CD8-positive, alpha-beta memory T cell (primary cell): Measurements from ENCODE around the gene SLC38A9. TPM values are rescaled to one million over a fixed set of nuclear protein-coding genes. Genes with fewer than 3 reads are reported as not detected.

Experiments used
- CTCF ChIA-PET: fragments of 350-600 bp; sonication (Branson Sonifier 250); formaldehyde crosslinking; loops from one replicate; lab custom pipeline; 2021; ENCODE audit warnings: antibody characterized with exemption; lab: Charles Lee
- POLR2A ChIA-PET: fragments of 350-600 bp; sonication (Branson Sonifier 250); formaldehyde crosslinking; loops from one replicate; lab custom pipeline; 2021; ENCODE audit warnings: antibody characterized with exemption; lab: Charles Lee
- DNase-seq, 5 donors: peaks; one replicate each; pipeline versions ENCODE4 v3.0.0 to v3.0.0-alpha.2; 2020 to 2022; ENCODE audit warnings: mixed read lengths in 1 of 5
- H3K27ac ChIP-seq: one replicate; pipeline ENCODE4 v1.7.0; 2013; ENCODE audit warnings: low read depth, mild to moderate bottlenecking, low read length, moderate library complexity
- H3K27me3 ChIP-seq: 2 replicates; pipeline ENCODE4 v1.7.0; 2013; ENCODE audit warnings: low read length, mild to moderate bottlenecking; ENCODE audit not compliant: insufficient read depth, poor library complexity, severe bottlenecking
- H3K36me3 ChIP-seq: 2 replicates; pipeline ENCODE4 v1.7.0; 2013; ENCODE audit warnings: mild to moderate bottlenecking, low read length, moderate library complexity; ENCODE audit not compliant: insufficient read depth
- H3K4me1 ChIP-seq: 2 replicates; pipeline ENCODE4 v1.7.0; 2013; ENCODE audit warnings: mild to moderate bottlenecking, low read length, moderate library complexity; ENCODE audit not compliant: insufficient read depth
- H3K4me3 ChIP-seq: 2 replicates; pipeline ENCODE4 v1.7.0; 2013; ENCODE audit warnings: mild to moderate bottlenecking, low read length
- H3K9me3 ChIP-seq: 2 replicates; pipeline ENCODE4 v1.7.0; 2013; ENCODE audit warnings: mild to moderate bottlenecking, low read length
- H3K27ac Mint-ChIP-seq, 8 donors: one replicate each; pipeline ENCODE4 v1.8.0; 2020 to 2021; ENCODE audit warnings: mixed read lengths in 8 of 8, mild to moderate bottlenecking in 6 of 8, inconsistent platforms in 3 of 8, moderate library complexity in 3 of 8
- H3K27me3 Mint-ChIP-seq, 2 donors: one replicate each; pipeline ENCODE4 v1.8.0; 2020 to 2021; ENCODE audit warnings: mixed read lengths in 2 of 2, mild to moderate bottlenecking in 1 of 2, moderate library complexity in 1 of 2
- H3K36me3 Mint-ChIP-seq, 3 donors: one replicate each; pipeline ENCODE4 v1.8.0; 2020 to 2021; ENCODE audit warnings: mixed read lengths in 3 of 3, inconsistent platforms in 1 of 3, mild to moderate bottlenecking in 1 of 3
- H3K4me1 Mint-ChIP-seq, 3 donors: one replicate each; pipeline ENCODE4 v1.8.0; 2020 to 2021; ENCODE audit warnings: mixed read lengths in 3 of 3, inconsistent platforms in 1 of 3, mild to moderate bottlenecking in 1 of 3
- H3K4me3 Mint-ChIP-seq, 7 donors: one replicate each; pipeline ENCODE4 v1.8.0; 2020 to 2021; ENCODE audit warnings: mixed read lengths in 7 of 7, mild to moderate bottlenecking in 6 of 7, moderate library complexity in 4 of 7, inconsistent platforms in 2 of 7
- H3K9me3 Mint-ChIP-seq, 5 donors: one replicate each; pipeline ENCODE4 v1.8.0; 2020 to 2022; ENCODE audit warnings: mixed read lengths in 5 of 5, mild to moderate bottlenecking in 3 of 5, moderate library complexity in 2 of 5, inconsistent platforms in 1 of 5
- polyA plus RNA-seq: library from polyadenylated mRNA; unstranded; fragments of 300-500 nt; fragmentation: Illumina TruSeq; gene quantifications from one replicate; pipeline ENCODE4 v1.2.3, GENCODE V29; 2021
- total RNA-seq, 2 experiments: library from RNA; stranded (reverse); gene quantifications; one replicate each; pipeline ENCODE4 v1.2.3, GENCODE V29; 2021

SLC38A9 gene
- total and polyA plus RNA-seq, 3 experiments from 2014 or later, result 13.6 to 23.4 (median 21.3) TPM

DNA sequence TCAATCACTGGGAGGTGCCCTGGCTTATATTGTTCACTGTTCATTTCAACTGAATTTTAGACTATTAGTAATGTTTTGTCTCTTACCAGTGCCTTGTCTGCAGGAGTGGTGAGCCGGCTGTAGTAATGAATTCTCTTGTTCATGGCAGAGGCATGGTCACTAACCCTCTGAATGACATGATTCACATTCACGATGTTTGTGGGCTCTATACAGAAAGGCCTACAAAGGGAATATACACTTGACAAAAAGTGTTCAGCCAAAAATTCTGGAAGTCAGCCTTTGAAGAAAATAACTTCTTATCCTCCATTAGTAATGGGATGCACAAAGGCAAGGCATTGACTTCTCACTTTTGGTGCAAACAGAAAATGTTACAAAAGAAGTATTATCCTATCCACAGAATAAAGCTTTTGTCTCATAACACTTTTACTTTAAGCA, 39.6 kb downstream of the SLC38A9 start:
- no peaks in the 10 kb centered on the region for H3K27me3 Mint-ChIP-seq
- H3K4me3 Mint-ChIP-seq, result no peak overlapping the region
- H3K27ac Mint-ChIP-seq, result no peak overlapping the region
- Histone ChIP-seq H3K4me1 (no peaks in the 10 kb centered on the region), H3K27me3 (no peaks in the 10 kb centered on the region), H3K4me3 (no peak overlapping the region), H3K27ac (no peak overlapping the region), H3K9me3 (no peaks in the 10 kb centered on the region), H3K36me3 (no peaks in the 10 kb centered on the region)
- CTCF ChIA-PET, result no interaction called here
- no peaks in the 10 kb centered on the region for H3K9me3 Mint-ChIP-seq
- H3K4me1 Mint-ChIP-seq, result peaks cover 0 to 8% (median 1%) of the 10 kb centered on the region in 3 donors
- POLR2A ChIA-PET, result no interaction called here
- peaks cover 3 to 26% (median 16%) of the 10 kb centered on the region in 3 donors for H3K36me3 Mint-ChIP-seq
- DNase-seq, result no peak

DNA sequence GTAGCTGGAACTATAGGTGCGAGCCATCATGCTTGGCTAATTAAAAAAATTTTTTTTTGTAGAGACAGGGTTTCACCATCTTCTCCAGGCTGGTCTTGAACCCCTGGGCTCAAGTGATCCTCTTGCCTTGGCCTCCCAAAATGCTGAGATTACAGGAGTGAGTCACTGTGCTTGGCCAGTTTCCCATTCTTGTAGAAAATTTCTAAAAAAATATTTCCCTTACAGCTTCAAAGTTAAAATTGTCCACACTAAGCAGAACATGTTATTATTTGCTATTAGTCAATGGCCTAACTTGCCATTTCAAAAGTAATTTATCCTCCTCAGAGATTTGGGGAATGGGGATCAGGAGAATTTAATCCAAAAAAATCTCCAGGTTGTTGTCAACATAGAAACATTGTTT, 40.1 kb downstream of the SLC38A9 start:
- DNase-seq, result no peak
- Mint-ChIP-seq H3K27ac (no peak overlapping the region), H3K4me3 (no peak overlapping the region), H3K27me3 (no peaks in the 10 kb centered on the region), H3K4me1 (peaks cover 0 to 8% (median 1%) of the 10 kb centered on the region in 3 donors), H3K36me3 (peaks cover 7 to 30% (median 16%) of the 10 kb centered on the region in 3 donors), H3K9me3 (no peaks in the 10 kb centered on the region)
- Histone ChIP-seq H3K27me3 (no peaks in the 10 kb centered on the region), H3K4me1 (no peaks in the 10 kb centered on the region), H3K4me3 (no peak overlapping the region), H3K9me3 (no peaks in the 10 kb centered on the region), H3K27ac (no peak overlapping the region), H3K36me3 (no peaks in the 10 kb centered on the region)
- ChIA-PET POLR2A (no interaction called here), CTCF (no interaction called here)

DNA sequence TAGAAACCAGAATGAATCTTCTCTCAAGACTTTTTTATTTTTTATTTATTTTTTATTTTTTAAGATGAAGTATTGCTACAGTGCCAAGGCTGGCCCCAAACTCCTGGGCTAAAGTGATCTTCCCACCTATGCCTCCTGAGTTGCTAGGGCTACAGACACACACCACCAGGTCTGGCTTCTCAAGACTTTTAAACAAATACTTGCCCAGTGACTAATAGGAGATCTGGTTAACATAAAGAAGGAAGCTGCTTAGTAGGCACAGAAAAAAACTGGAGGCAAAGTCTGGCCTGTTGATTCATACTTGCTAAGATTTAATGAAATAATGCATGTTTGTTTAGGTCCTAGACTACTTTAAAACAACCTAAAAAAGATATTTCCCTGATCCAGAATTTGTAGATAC, 43.8 kb downstream of the SLC38A9 start:
- Mint-ChIP-seq H3K36me3 (peaks cover 7 to 40% (median 14%) of the 10 kb centered on the region in 3 donors), H3K27ac (peak overlapping the region in 1 of 8 donors; percentile 3), H3K9me3 (no peaks in the 10 kb centered on the region), H3K4me3 (no peak overlapping the region), H3K27me3 (no peaks in the 10 kb centered on the region), H3K4me1 (peaks cover 0 to 4% (median 0%) of the 10 kb centered on the region in 3 donors)
- no peak for DNase-seq
- Histone ChIP-seq H3K27ac (no peak overlapping the region), H3K4me3 (no peak overlapping the region), H3K4me1 (no peaks in the 10 kb centered on the region), H3K9me3 (no peaks in the 10 kb centered on the region), H3K27me3 (no peaks in the 10 kb centered on the region), H3K36me3 (no peaks in the 10 kb centered on the region)
- ChIA-PET POLR2A (no interaction called here), CTCF (no interaction called here)

DNA sequence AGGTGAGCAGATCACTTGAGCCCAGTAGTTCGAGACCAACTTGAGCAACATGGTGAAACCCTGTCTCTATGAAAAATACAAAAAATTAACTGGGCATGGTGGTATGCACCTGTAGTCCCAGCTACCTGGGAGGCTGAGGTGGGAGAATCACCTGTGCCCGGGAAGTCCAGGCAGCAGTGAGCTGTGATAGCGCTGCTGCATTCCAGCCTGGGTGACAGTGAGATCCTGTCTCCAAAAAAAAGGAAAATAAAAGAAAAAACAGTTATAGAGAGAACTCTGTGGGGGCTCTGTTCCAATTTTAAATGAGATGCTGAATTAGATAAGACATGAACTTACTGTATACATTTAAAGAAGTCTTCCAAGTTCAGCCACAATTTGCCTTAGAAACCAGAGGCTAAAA, 44.2 kb downstream of the SLC38A9 start:
- Histone ChIP-seq H3K4me1 (no peaks in the 10 kb centered on the region), H3K27ac (no peak overlapping the region), H3K36me3 (no peaks in the 10 kb centered on the region), H3K4me3 (no peak overlapping the region), H3K9me3 (no peaks in the 10 kb centered on the region), H3K27me3 (no peaks in the 10 kb centered on the region)
- no peak for DNase-seq
- Mint-ChIP-seq H3K27ac (no peak overlapping the region), H3K9me3 (no peaks in the 10 kb centered on the region), H3K27me3 (no peaks in the 10 kb centered on the region), H3K4me1 (peaks cover 0 to 4% (median 0%) of the 10 kb centered on the region in 3 donors), H3K4me3 (no peak overlapping the region), H3K36me3 (peaks cover 7 to 39% (median 11%) of the 10 kb centered on the region in 3 donors)
- CTCF ChIA-PET, result no interaction called here
- POLR2A ChIA-PET, result no interaction called here

DNA sequence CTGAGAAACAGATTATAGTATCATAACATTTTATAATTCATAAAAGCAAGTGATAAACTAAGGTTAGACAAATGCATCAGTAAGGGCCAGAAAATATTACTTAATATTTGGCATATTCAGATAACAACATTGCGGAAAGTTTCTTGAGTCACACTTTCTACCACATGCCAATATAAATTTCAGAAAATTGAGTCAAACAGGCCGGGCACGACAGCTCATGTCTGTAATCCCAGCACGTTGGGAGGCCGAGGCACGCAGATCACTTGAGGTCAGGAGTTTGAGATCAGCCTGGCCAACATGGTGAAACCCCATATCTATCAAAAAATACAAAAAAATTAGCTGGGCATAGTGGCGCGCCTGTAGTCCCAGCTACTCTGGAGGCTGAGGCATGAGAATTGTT, 47.1 kb downstream of the SLC38A9 start:
- Histone ChIP-seq H3K9me3 (no peaks in the 10 kb centered on the region), H3K27me3 (no peaks in the 10 kb centered on the region), H3K4me1 (no peaks in the 10 kb centered on the region), H3K27ac (no peak overlapping the region), H3K36me3 (no peaks in the 10 kb centered on the region), H3K4me3 (no peak overlapping the region)
- H3K4me3 Mint-ChIP-seq, result no peak overlapping the region
- ChIA-PET POLR2A (no interaction called here), CTCF (no interaction called here)
- DNase-seq, result no peak
- peaks cover 17 to 49% (median 17%) of the 10 kb centered on the region in 3 donors for H3K36me3 Mint-ChIP-seq
- H3K27me3 Mint-ChIP-seq, result no peaks in the 10 kb centered on the region
- no peaks in the 10 kb centered on the region for H3K9me3 Mint-ChIP-seq
- no peak overlapping the region for H3K27ac Mint-ChIP-seq
- H3K4me1 Mint-ChIP-seq, result no peaks in the 10 kb centered on the region

DNA sequence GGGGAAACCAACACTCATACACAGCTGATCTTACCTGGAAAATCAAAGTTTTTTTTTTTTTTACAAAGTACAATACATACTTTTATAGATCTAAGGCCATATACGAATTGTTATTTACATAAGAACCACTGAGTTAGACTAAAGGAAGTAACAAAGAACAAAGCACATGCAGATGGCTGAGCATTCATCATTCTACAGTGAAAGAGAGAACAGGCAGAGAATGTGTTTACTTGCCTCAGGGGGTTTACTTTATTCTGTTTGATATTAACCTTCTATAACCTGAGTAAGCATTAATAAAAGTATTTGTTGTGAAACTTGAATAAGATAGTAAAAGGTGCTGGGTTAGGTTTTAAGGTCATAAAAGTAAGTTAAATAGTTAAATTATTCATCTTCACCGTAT, 54.7 kb downstream of the SLC38A9 start:
- Mint-ChIP-seq H3K36me3 (peaks cover 17 to 37% (median 17%) of the 10 kb centered on the region in 3 donors), H3K4me1 (no peaks in the 10 kb centered on the region), H3K27me3 (no peaks in the 10 kb centered on the region), H3K4me3 (no peak overlapping the region), H3K9me3 (no peaks in the 10 kb centered on the region), H3K27ac (no peak overlapping the region)
- Histone ChIP-seq H3K27me3 (no peaks in the 10 kb centered on the region), H3K27ac (no peak overlapping the region), H3K36me3 (no peaks in the 10 kb centered on the region), H3K4me3 (no peak overlapping the region), H3K4me1 (no peaks in the 10 kb centered on the region), H3K9me3 (no peaks in the 10 kb centered on the region)
- CTCF ChIA-PET, result no interaction called here
- no peak for DNase-seq
- POLR2A ChIA-PET, result no interaction called here

DNA sequence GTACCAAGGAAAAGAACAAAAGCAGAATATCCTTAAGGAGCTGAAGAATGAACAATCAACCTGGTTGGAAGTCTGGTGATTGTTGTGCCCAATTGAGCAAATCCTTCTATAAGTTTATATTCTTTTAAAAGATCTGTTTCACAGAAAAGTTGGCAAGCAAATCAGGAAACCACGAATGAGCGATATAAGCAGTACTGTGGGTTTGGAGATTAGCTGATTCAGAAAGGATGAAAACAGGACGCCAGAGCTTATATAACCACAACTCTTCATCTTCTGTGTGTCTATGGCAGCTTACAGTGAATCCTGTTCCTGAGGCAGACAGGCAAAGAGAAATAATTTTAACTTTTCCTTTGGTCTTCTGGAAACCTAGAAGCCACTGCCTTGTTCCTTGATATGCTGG, 61.7 kb downstream of the SLC38A9 start:
- CTCF ChIA-PET, result no interaction called here
- H3K27me3 ChIP-seq, result no peaks in the 10 kb centered on the region
- Mint-ChIP-seq H3K27me3 (no peaks in the 10 kb centered on the region), H3K36me3 (peaks cover 14 to 61% (median 19%) of the 10 kb centered on the region in 3 donors), H3K4me3 (no peak overlapping the region), H3K9me3 (no peaks in the 10 kb centered on the region), H3K27ac (peak overlapping the region in 6 of 8 donors; percentile 0 to 59 (median 32)), H3K4me1 (peaks cover 10 to 23% (median 15%) of the 10 kb centered on the region in 3 donors)
- POLR2A ChIA-PET, result no interaction called here
- H3K36me3 ChIP-seq, result no peaks in the 10 kb centered on the region
- peaks cover 13% of the 10 kb centered on the region for H3K4me1 ChIP-seq
- no peak overlapping the region for H3K4me3 ChIP-seq
- peak in 2 of 5 donors; percentile 1 to 53 for DNase-seq
- no peaks in the 10 kb centered on the region for H3K9me3 ChIP-seq
- H3K27ac ChIP-seq, result no peak overlapping the region

DNA sequence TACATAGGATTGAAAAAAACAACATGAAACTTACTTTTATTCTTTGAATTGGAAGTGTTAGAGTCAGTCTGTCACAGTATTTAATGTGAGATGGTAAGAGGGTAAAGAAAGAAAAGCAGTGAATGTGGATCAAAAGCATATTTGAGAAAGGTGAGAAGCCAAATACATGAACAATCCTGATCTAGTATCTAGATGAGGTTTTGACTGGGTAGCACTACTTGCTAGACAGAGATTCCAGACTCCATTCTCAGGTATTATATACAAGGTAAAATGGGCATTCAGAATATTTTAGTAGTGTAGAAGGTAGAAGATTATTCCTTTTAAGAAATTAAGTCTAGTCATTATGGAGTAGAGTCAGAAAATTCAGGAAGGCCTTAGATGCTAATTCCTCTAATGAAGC, 62.2 kb downstream of the SLC38A9 start:
- peaks cover 14 to 63% (median 22%) of the 10 kb centered on the region in 3 donors for H3K36me3 Mint-ChIP-seq
- H3K4me1 Mint-ChIP-seq, result peaks cover 10 to 23% (median 15%) of the 10 kb centered on the region in 3 donors
- Histone ChIP-seq H3K4me3 (no peak overlapping the region), H3K9me3 (no peaks in the 10 kb centered on the region), H3K4me1 (peaks cover 13% of the 10 kb centered on the region), H3K27ac (no peak overlapping the region), H3K27me3 (no peaks in the 10 kb centered on the region), H3K36me3 (no peaks in the 10 kb centered on the region)
- ChIA-PET CTCF (no interaction called here), POLR2A (no interaction called here)
- H3K4me3 Mint-ChIP-seq, result no peak overlapping the region
- H3K27me3 Mint-ChIP-seq, result no peaks in the 10 kb centered on the region
- no peaks in the 10 kb centered on the region for H3K9me3 Mint-ChIP-seq
- peak overlapping the region in 5 of 8 donors; percentile 0 to 59 (median 23) for H3K27ac Mint-ChIP-seq
- no peak for DNase-seq
